ENCODE measurements around the gene CEP128. TPM values are rescaled to one million over a fixed set of nuclear protein-coding genes. Genes with fewer than 3 reads are reported as not detected.

CEP128 gene
- total and polyA plus RNA-seq, 5 donors from 2014 or later = 9.3 to 82.8 (median 10.8) TPM

- Mint-ChIP-seq H3K4me1 (peaks cover 14 to 16% (median 15%) of the 10 kb centered on the region in 4 donors), H3K4me3 (no peak overlapping the region), H3K36me3 (no peaks in the 10 kb centered on the region), H3K9me3 (peaks cover 0 to 2% (median 0%) of the 10 kb centered on the region in 7 donors), H3K27me3 (no peaks in the 10 kb centered on the region), H3K27ac (no peak overlapping the region)
- Histone ChIP-seq H3K27ac (ENCODE audit: insufficient read depth, low read length, poor library complexity, severe bottlenecking) (no peak overlapping the region), H3K9me3 (ENCODE audit: control insufficient read depth in 2 of 2, low read length in 2 of 2) (no peaks in the 10 kb centered on the region), H3K4me1 (ENCODE audit: control insufficient read depth, insufficient read depth, low read length, poor library complexity, severe bottlenecking) (no peaks in the 10 kb centered on the region), H3K27me3 (ENCODE audit: control insufficient read depth, insufficient read depth, low read length) (no peaks in the 10 kb centered on the region), H3K4me3 (ENCODE audit: low read depth, low read length) (no peak overlapping the region), H3K36me3 (ENCODE audit: control insufficient read depth, insufficient read depth, low read length) (no peaks in the 10 kb centered on the region)
- ATAC-seq (ENCODE audit: low read depth in 2 of 2) = no peak
- DNase-seq = no peak
Observed at GRCh38 chr14:80584744-80585505, 356.6 kb downstream of the CEP128 start.

GRCh38 chr14:80577599-80577998 lies 363.9 kb downstream of the CEP128 start:
- H3K36me3 ChIP-seq (ENCODE audit: control insufficient read depth, insufficient read depth, low read length) = no peaks in the 10 kb centered on the region
- H3K4me1 ChIP-seq (ENCODE audit: control insufficient read depth, insufficient read depth, low read length, poor library complexity, severe bottlenecking) = no peaks in the 10 kb centered on the region
- no peaks in the 10 kb centered on the region for H3K9me3 ChIP-seq (ENCODE audit: control insufficient read depth in 2 of 2, low read length in 2 of 2)
- H3K27me3 Mint-ChIP-seq = no peaks in the 10 kb centered on the region
- H3K27ac ChIP-seq (ENCODE audit: insufficient read depth, low read length, poor library complexity, severe bottlenecking) = no peak overlapping the region
- H3K36me3 Mint-ChIP-seq = peaks cover 4% of the 10 kb centered on the region
- DNase-seq = no peak
- no peak for ATAC-seq (ENCODE audit: low read depth in 2 of 2)
- no peak overlapping the region for H3K4me3 ChIP-seq (ENCODE audit: low read depth, low read length)
- H3K27ac Mint-ChIP-seq = peak overlapping the region in 1 of 3 donors; percentile 45
- H3K4me1 Mint-ChIP-seq = peaks cover 0 to 8% (median 1%) of the 10 kb centered on the region in 4 donors
- H3K27me3 ChIP-seq (ENCODE audit: control insufficient read depth, insufficient read depth, low read length) = no peaks in the 10 kb centered on the region
- no peaks in the 10 kb centered on the region for H3K9me3 Mint-ChIP-seq
- peak overlapping the region in 1 of 4 donors; percentile 3 for H3K4me3 Mint-ChIP-seq

GRCh38 chr14:80576401-80576800 lies 365.1 kb downstream of the CEP128 start:
- Histone ChIP-seq H3K27ac (ENCODE audit: insufficient read depth, low read length, poor library complexity, severe bottlenecking) (no peak overlapping the region), H3K4me3 (ENCODE audit: low read depth, low read length) (no peak overlapping the region), H3K9me3 (ENCODE audit: control insufficient read depth in 2 of 2, low read length in 2 of 2) (no peaks in the 10 kb centered on the region), H3K36me3 (ENCODE audit: control insufficient read depth, insufficient read depth, low read length) (no peaks in the 10 kb centered on the region), H3K27me3 (ENCODE audit: control insufficient read depth, insufficient read depth, low read length) (no peaks in the 10 kb centered on the region), H3K4me1 (ENCODE audit: control insufficient read depth, insufficient read depth, low read length, poor library complexity, severe bottlenecking) (no peaks in the 10 kb centered on the region)
- Mint-ChIP-seq H3K4me3 (no peak overlapping the region), H3K27ac (no peak overlapping the region), H3K27me3 (no peaks in the 10 kb centered on the region), H3K9me3 (no peaks in the 10 kb centered on the region), H3K4me1 (peaks cover 0 to 8% (median 1%) of the 10 kb centered on the region in 4 donors), H3K36me3 (peaks cover 4% of the 10 kb centered on the region)
- DNase-seq = no peak
- no peak for ATAC-seq (ENCODE audit: low read depth in 2 of 2)

- H3K4me3 Mint-ChIP-seq = no peak overlapping the region
- no peaks in the 10 kb centered on the region for H3K27me3 Mint-ChIP-seq
- no peak overlapping the region for H3K27ac Mint-ChIP-seq
- Histone ChIP-seq H3K4me1 (ENCODE audit: control insufficient read depth, insufficient read depth, low read length, poor library complexity, severe bottlenecking) (no peaks in the 10 kb centered on the region), H3K36me3 (ENCODE audit: control insufficient read depth, insufficient read depth, low read length) (no peaks in the 10 kb centered on the region), H3K9me3 (ENCODE audit: control insufficient read depth in 2 of 2, low read length in 2 of 2) (no peaks in the 10 kb centered on the region), H3K4me3 (ENCODE audit: low read depth, low read length) (no peak overlapping the region), H3K27me3 (ENCODE audit: control insufficient read depth, insufficient read depth, low read length) (no peaks in the 10 kb centered on the region), H3K27ac (ENCODE audit: insufficient read depth, low read length, poor library complexity, severe bottlenecking) (no peak overlapping the region)
- H3K4me1 Mint-ChIP-seq = peaks cover 0 to 8% (median 1%) of the 10 kb centered on the region in 4 donors
- H3K9me3 Mint-ChIP-seq = no peaks in the 10 kb centered on the region
- DNase-seq (no peak), ATAC-seq (ENCODE audit: low read depth in 2 of 2) (no peak)
- peaks cover 4% of the 10 kb centered on the region for H3K36me3 Mint-ChIP-seq
Observed at GRCh38 chr14:80575763-80576162, 365.8 kb downstream of the CEP128 start.

- Histone ChIP-seq H3K36me3 (ENCODE audit: control insufficient read depth, insufficient read depth, low read length) (no peaks in the 10 kb centered on the region), H3K27me3 (ENCODE audit: control insufficient read depth, insufficient read depth, low read length) (no peaks in the 10 kb centered on the region), H3K9me3 (ENCODE audit: control insufficient read depth in 2 of 2, low read length in 2 of 2) (no peaks in the 10 kb centered on the region), H3K4me1 (ENCODE audit: control insufficient read depth, insufficient read depth, low read length, poor library complexity, severe bottlenecking) (no peaks in the 10 kb centered on the region), H3K27ac (ENCODE audit: insufficient read depth, low read length, poor library complexity, severe bottlenecking) (no peak overlapping the region), H3K4me3 (ENCODE audit: low read depth, low read length) (no peak overlapping the region)
- H3K4me3 Mint-ChIP-seq = no peak overlapping the region
- H3K9me3 Mint-ChIP-seq = no peaks in the 10 kb centered on the region
- H3K27ac Mint-ChIP-seq = no peak overlapping the region
- ATAC-seq (ENCODE audit: low read depth in 2 of 2) (no peak), DNase-seq (no peak)
- peaks cover under 1% of the 10 kb centered on the region for H3K36me3 Mint-ChIP-seq
- peaks cover 0 to 8% (median 1%) of the 10 kb centered on the region in 4 donors for H3K4me1 Mint-ChIP-seq
- H3K27me3 Mint-ChIP-seq = no peaks in the 10 kb centered on the region
Observed at GRCh38 chr14:80572666-80573065, 368.9 kb downstream of the CEP128 start.

- no peaks in the 10 kb centered on the region for H3K36me3 ChIP-seq (ENCODE audit: control insufficient read depth, insufficient read depth, low read length)
- no peaks in the 10 kb centered on the region for H3K4me1 ChIP-seq (ENCODE audit: control insufficient read depth, insufficient read depth, low read length, poor library complexity, severe bottlenecking)
- Mint-ChIP-seq H3K4me3 (no peak overlapping the region), H3K9me3 (no peaks in the 10 kb centered on the region), H3K27ac (no peak overlapping the region), H3K27me3 (no peaks in the 10 kb centered on the region), H3K4me1 (peaks cover 0 to 4% (median 1%) of the 10 kb centered on the region in 4 donors), H3K36me3 (peaks cover 7% of the 10 kb centered on the region)
- no peaks in the 10 kb centered on the region for H3K9me3 ChIP-seq (ENCODE audit: control insufficient read depth in 2 of 2, low read length in 2 of 2)
- no peak for DNase-seq
- no peak overlapping the region for H3K27ac ChIP-seq (ENCODE audit: insufficient read depth, low read length, poor library complexity, severe bottlenecking)
- no peak for ATAC-seq (ENCODE audit: low read depth in 2 of 2)
- H3K27me3 ChIP-seq (ENCODE audit: control insufficient read depth, insufficient read depth, low read length) = no peaks in the 10 kb centered on the region
- H3K4me3 ChIP-seq (ENCODE audit: low read depth, low read length) = no peak overlapping the region
Observed at GRCh38 chr14:80570930-80571298, 370.6 kb downstream of the CEP128 start.

- no peak overlapping the region for H3K4me3 ChIP-seq (ENCODE audit: low read depth, low read length)
- Mint-ChIP-seq H3K36me3 (peaks cover 7% of the 10 kb centered on the region), H3K27ac (no peak overlapping the region), H3K4me3 (no peak overlapping the region), H3K27me3 (no peaks in the 10 kb centered on the region), H3K4me1 (peaks cover 0 to 4% (median 1%) of the 10 kb centered on the region in 4 donors), H3K9me3 (no peaks in the 10 kb centered on the region)
- no peaks in the 10 kb centered on the region for H3K4me1 ChIP-seq (ENCODE audit: control insufficient read depth, insufficient read depth, low read length, poor library complexity, severe bottlenecking)
- H3K36me3 ChIP-seq (ENCODE audit: control insufficient read depth, insufficient read depth, low read length) = no peaks in the 10 kb centered on the region
- no peaks in the 10 kb centered on the region for H3K27me3 ChIP-seq (ENCODE audit: control insufficient read depth, insufficient read depth, low read length)
- H3K27ac ChIP-seq (ENCODE audit: insufficient read depth, low read length, poor library complexity, severe bottlenecking) = no peak overlapping the region
- H3K9me3 ChIP-seq (ENCODE audit: control insufficient read depth in 2 of 2, low read length in 2 of 2) = no peaks in the 10 kb centered on the region
- no peak for DNase-seq
- no peak for ATAC-seq (ENCODE audit: low read depth in 2 of 2)
Observed at GRCh38 chr14:80567905-80568536, 373.5 kb downstream of the CEP128 start.

GRCh38 chr14:80565001-80565400 lies 376.5 kb downstream of the CEP128 start:
- H3K4me3 ChIP-seq (ENCODE audit: low read depth, low read length) = no peak overlapping the region
- Mint-ChIP-seq H3K4me3 (no peak overlapping the region), H3K9me3 (no peaks in the 10 kb centered on the region), H3K27me3 (no peaks in the 10 kb centered on the region), H3K27ac (peak overlapping the region in 1 of 3 donors; percentile 14), H3K36me3 (peaks cover 7% of the 10 kb centered on the region), H3K4me1 (peaks cover 0 to 4% (median 1%) of the 10 kb centered on the region in 4 donors)
- H3K27ac ChIP-seq (ENCODE audit: insufficient read depth, low read length, poor library complexity, severe bottlenecking) = no peak overlapping the region
- no peaks in the 10 kb centered on the region for H3K9me3 ChIP-seq (ENCODE audit: control insufficient read depth in 2 of 2, low read length in 2 of 2)
- no peaks in the 10 kb centered on the region for H3K36me3 ChIP-seq (ENCODE audit: control insufficient read depth, insufficient read depth, low read length)
- ATAC-seq (ENCODE audit: low read depth in 2 of 2) = no peak
- DNase-seq = no peak
- no peaks in the 10 kb centered on the region for H3K27me3 ChIP-seq (ENCODE audit: control insufficient read depth, insufficient read depth, low read length)
- H3K4me1 ChIP-seq (ENCODE audit: control insufficient read depth, insufficient read depth, low read length, poor library complexity, severe bottlenecking) = no peaks in the 10 kb centered on the region

All from CD4-positive, CD25-positive, alpha-beta regulatory T cell (primary cell).